Neural progenitor cell (in vitro differentiated cells): ENCODE data around the gene MNS1. TPM values are rescaled to one million over a fixed set of nuclear protein-coding genes. Genes with fewer than 3 reads are reported as not detected.

Source experiments
- DNase-seq: peaks from one replicate; pipeline ENCODE4 v3.0.0-alpha.2; 2016; ENCODE audit warnings: low spot score
- H2AFZ ChIP-seq: fragments of 200-600 bp; sonication (generic); replicated peaks from 2 replicates; pipeline ENCODE4 v1.6.1; 2016; ENCODE audit warnings: antibody characterized with exemption
- H3F3A ChIP-seq: fragments of 200-600 bp; sonication (generic); 2 replicates; pipeline ENCODE4 v1.6.1; 2016; ENCODE audit warnings: antibody characterized with exemption, low read depth
- H3K27ac ChIP-seq: fragments of 200-600 bp; sonication (generic); 2 replicates; pipeline ENCODE4 v1.5.1; 2016; ENCODE audit warnings: mild to moderate bottlenecking
- H3K27me3 ChIP-seq: fragments of 200-600 bp; sonication (generic); 2 replicates; pipeline ENCODE4 v1.6.1; 2016; ENCODE audit warnings: mild to moderate bottlenecking, moderate library complexity
- H3K36me3 ChIP-seq: fragments of 200-600 bp; sonication (generic); 2 replicates; pipeline ENCODE4 v1.5.1; 2016
- H3K4me1 ChIP-seq: fragments of 200-600 bp; sonication (generic); 2 replicates; pipeline ENCODE4 v1.6.1; 2016; ENCODE audit warnings: mixed run types
- H3K4me2 ChIP-seq: fragments of 200-600 bp; sonication (generic); 2 replicates; pipeline ENCODE4 v1.6.1; 2016
- H3K4me3 ChIP-seq: fragments of 200-600 bp; sonication (generic); 2 replicates; pipeline ENCODE4 v1.5.1; 2016
- H3K79me2 ChIP-seq: fragments of 200-600 bp; sonication (generic); 2 replicates; pipeline ENCODE4 v1.6.1; 2016; ENCODE audit warnings: low read depth
- H3K9ac ChIP-seq: fragments of 200-600 bp; sonication (generic); 2 replicates; pipeline ENCODE4 v1.6.1; 2016
- H3K9me3 ChIP-seq: fragments of 200-600 bp; sonication (generic); 2 replicates; pipeline ENCODE4 v1.5.1; 2016; ENCODE audit warnings: low read depth
- H4K20me1 ChIP-seq: fragments of 200-600 bp; sonication (generic); 2 replicates; pipeline ENCODE4 v1.6.1; 2016; ENCODE audit warnings: low read depth
- H3K27ac Mint-ChIP-seq: 3 replicates; pipeline ENCODE4 v1.8.0; 2021; ENCODE audit warnings: mixed read lengths
- H3K27me3 Mint-ChIP-seq: 2 replicates; pipeline ENCODE4 v1.8.0; 2022; ENCODE audit warnings: low read depth, mild to moderate bottlenecking, inconsistent platforms, moderate library complexity, mixed read lengths; ENCODE audit not compliant: insufficient read depth
- H3K36me3 Mint-ChIP-seq: 3 replicates; pipeline ENCODE4 v1.8.0; 2021; ENCODE audit warnings: mixed read lengths
- H3K4me1 Mint-ChIP-seq: 3 replicates; pipeline ENCODE4 v1.8.0; 2021; ENCODE audit warnings: mixed read lengths
- H3K4me3 Mint-ChIP-seq: 3 replicates; pipeline ENCODE4 v1.8.0; 2021; ENCODE audit warnings: mild to moderate bottlenecking, moderate library complexity, mixed read lengths
- H3K9me3 Mint-ChIP-seq: 3 replicates; pipeline ENCODE4 v1.8.0; 2020; ENCODE audit warnings: mixed read lengths
- EZH2 ChIP-seq: fragments of 200-600 bp; sonication (generic); IDR thresholded peaks from 2 replicates; pipeline ENCODE4 v1.6.1; 2017; ENCODE audit warnings: antibody characterized with exemption, mild to moderate bottlenecking, moderate library complexity
- EZH2phosphoT487 ChIP-seq: fragments of 200-600 bp; sonication (generic); IDR thresholded peaks from 2 replicates; pipeline ENCODE4 v1.6.1; 2017; ENCODE audit warnings: antibody characterized with exemption
- total RNA-seq: library from RNA; depleted of rRNA; stranded (reverse); fragments of >200 nt; gene quantifications from 2 replicates; pipeline ENCODE4 v1.2.3, GENCODE V29; 2015; ENCODE audit warnings: low replicate concordance
- TF ChIP-seq, protein P1 (sequence below): fragments of 200-600 bp; sonication (generic); IDR thresholded peaks from 2 replicates; pipeline ENCODE4 v1.5.1; 2017; ENCODE audit warnings: antibody characterized with exemption, mild to moderate bottlenecking

The MNS1 gene
- total RNA-seq, 1 donor from 2014 or later = 6.2 TPM

- H3F3A ChIP-seq = no peaks in the 10 kb centered on the region
- DNase-seq = no peak
- no peaks in the 10 kb centered on the region for H3K9me3 Mint-ChIP-seq
- peaks cover 60% of the 10 kb centered on the region for H3K27me3 ChIP-seq
- H3K36me3 Mint-ChIP-seq = no peaks in the 10 kb centered on the region
- H3K27ac Mint-ChIP-seq = no peak overlapping the region
- no peak overlapping the region for H3K4me3 Mint-ChIP-seq
- H3K79me2 ChIP-seq = no peaks in the 10 kb centered on the region
- no peak for TF ChIP-seq EZH2
- TF ChIP-seq, protein P1, sequence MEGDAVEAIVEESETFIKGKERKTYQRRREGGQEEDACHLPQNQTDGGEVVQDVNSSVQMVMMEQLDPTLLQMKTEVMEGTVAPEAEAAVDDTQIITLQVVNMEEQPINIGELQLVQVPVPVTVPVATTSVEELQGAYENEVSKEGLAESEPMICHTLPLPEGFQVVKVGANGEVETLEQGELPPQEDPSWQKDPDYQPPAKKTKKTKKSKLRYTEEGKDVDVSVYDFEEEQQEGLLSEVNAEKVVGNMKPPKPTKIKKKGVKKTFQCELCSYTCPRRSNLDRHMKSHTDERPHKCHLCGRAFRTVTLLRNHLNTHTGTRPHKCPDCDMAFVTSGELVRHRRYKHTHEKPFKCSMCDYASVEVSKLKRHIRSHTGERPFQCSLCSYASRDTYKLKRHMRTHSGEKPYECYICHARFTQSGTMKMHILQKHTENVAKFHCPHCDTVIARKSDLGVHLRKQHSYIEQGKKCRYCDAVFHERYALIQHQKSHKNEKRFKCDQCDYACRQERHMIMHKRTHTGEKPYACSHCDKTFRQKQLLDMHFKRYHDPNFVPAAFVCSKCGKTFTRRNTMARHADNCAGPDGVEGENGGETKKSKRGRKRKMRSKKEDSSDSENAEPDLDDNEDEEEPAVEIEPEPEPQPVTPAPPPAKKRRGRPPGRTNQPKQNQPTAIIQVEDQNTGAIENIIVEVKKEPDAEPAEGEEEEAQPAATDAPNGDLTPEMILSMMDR = no peak
- TF ChIP-seq EZH2phosphoT487 = no peak
- H3K9ac ChIP-seq = no peak overlapping the region
- H3K27me3 Mint-ChIP-seq = no peaks in the 10 kb centered on the region
- H3K4me1 Mint-ChIP-seq = peaks cover 7% of the 10 kb centered on the region
- H3K4me1 ChIP-seq = no peaks in the 10 kb centered on the region
- H3K27ac ChIP-seq = no peak overlapping the region
- no peaks in the 10 kb centered on the region for H4K20me1 ChIP-seq
- H2AFZ ChIP-seq = no peak overlapping the region
- H3K9me3 ChIP-seq = no peaks in the 10 kb centered on the region
- H3K36me3 ChIP-seq = no peaks in the 10 kb centered on the region
- H3K4me3 ChIP-seq = no peak overlapping the region
- H3K4me2 ChIP-seq = no peak overlapping the region
Measured at GRCh38 chr15:56468401-56468800, 3.5 kb upstream of the MNS1 start.

- Histone ChIP-seq H3K4me3 (no peak overlapping the region), H3K4me2 (no peak overlapping the region), H3K79me2 (no peaks in the 10 kb centered on the region), H4K20me1 (no peaks in the 10 kb centered on the region), H3K27me3 (peaks cover 60% of the 10 kb centered on the region), H2AFZ (no peak overlapping the region), H3K9ac (no peak overlapping the region), H3K27ac (no peak overlapping the region), H3F3A (no peaks in the 10 kb centered on the region), H3K36me3 (no peaks in the 10 kb centered on the region), H3K4me1 (no peaks in the 10 kb centered on the region), H3K9me3 (no peaks in the 10 kb centered on the region)
- no peak for DNase-seq
- Mint-ChIP-seq H3K9me3 (no peaks in the 10 kb centered on the region), H3K4me1 (peaks cover 7% of the 10 kb centered on the region), H3K27ac (no peak overlapping the region), H3K27me3 (no peaks in the 10 kb centered on the region), H3K4me3 (no peak overlapping the region), H3K36me3 (no peaks in the 10 kb centered on the region)
- TF ChIP-seq EZH2 (no peak), EZH2phosphoT487 (no peak)
- TF ChIP-seq, protein P1 = no peak
Measured at GRCh38 chr15:56467616-56468015, 2.7 kb upstream of the MNS1 start.

DNA sequence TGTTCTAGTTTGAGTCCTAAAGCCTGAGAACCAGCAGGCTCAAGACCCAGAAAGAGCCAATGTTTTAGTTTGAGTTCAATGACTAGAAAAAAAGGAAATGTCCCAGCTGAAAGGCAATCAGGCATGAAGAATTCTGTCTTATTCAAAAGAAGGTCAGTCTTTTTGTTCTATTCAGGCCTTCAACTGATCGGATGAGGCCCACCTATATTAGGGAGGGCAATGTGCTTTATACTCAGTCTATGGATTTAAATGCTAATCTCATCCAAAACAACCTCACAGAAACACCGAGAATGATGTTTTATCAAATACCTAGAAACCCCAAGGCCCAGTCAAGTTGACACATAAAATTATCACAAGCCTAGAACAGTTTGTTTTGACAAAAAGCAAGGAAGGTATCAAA lies 4.0 kb downstream of the MNS1 start:
- no peak for DNase-seq
- Histone ChIP-seq H3K36me3 (no peaks in the 10 kb centered on the region), H3K79me2 (no peaks in the 10 kb centered on the region), H2AFZ (no peak overlapping the region), H3F3A (no peaks in the 10 kb centered on the region), H3K4me3 (no peak overlapping the region), H3K9ac (no peak overlapping the region), H3K4me2 (no peak overlapping the region), H4K20me1 (no peaks in the 10 kb centered on the region), H3K27me3 (peaks cover 22% of the 10 kb centered on the region), H3K4me1 (no peaks in the 10 kb centered on the region), H3K27ac (no peak overlapping the region), H3K9me3 (no peaks in the 10 kb centered on the region)
- Mint-ChIP-seq H3K4me1 (no peaks in the 10 kb centered on the region), H3K4me3 (no peak overlapping the region), H3K9me3 (no peaks in the 10 kb centered on the region), H3K36me3 (peaks cover 5% of the 10 kb centered on the region), H3K27me3 (no peaks in the 10 kb centered on the region), H3K27ac (no peak overlapping the region)
- TF ChIP-seq, protein P1 = no peak
- TF ChIP-seq EZH2 (no peak), EZH2phosphoT487 (no peak)

DNA sequence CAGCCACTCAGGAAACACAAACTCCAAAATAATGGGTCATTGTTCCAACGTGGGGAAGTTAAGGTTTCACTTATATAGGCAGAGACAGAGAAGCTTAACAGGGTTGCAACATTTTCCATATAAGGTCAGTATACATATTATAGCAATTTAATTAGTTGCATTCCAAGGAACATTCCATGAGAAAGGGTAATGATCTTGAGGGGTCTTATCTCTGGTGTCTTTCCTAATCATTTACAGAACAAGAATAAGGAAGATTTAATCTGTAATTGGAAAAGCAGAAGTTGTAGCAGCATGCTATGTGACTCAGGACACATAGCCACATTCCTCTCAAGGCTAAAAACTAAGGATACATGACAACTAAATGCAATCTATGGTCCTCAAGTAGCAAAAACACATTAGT lies 4.9 kb downstream of the MNS1 start:
- Histone ChIP-seq H3K4me2 (no peak overlapping the region), H3F3A (no peaks in the 10 kb centered on the region), H3K79me2 (no peaks in the 10 kb centered on the region), H3K27ac (no peak overlapping the region), H3K27me3 (peaks cover 13% of the 10 kb centered on the region), H4K20me1 (no peaks in the 10 kb centered on the region), H3K4me3 (no peak overlapping the region), H3K9me3 (no peaks in the 10 kb centered on the region), H2AFZ (no peak overlapping the region), H3K36me3 (no peaks in the 10 kb centered on the region), H3K9ac (no peak overlapping the region), H3K4me1 (no peaks in the 10 kb centered on the region)
- peaks cover 5% of the 10 kb centered on the region for H3K36me3 Mint-ChIP-seq
- no peak for TF ChIP-seq EZH2phosphoT487
- TF ChIP-seq EZH2 = no peak
- TF ChIP-seq, protein P1 = no peak
- no peaks in the 10 kb centered on the region for H3K27me3 Mint-ChIP-seq
- no peak overlapping the region for H3K4me3 Mint-ChIP-seq
- no peak overlapping the region for H3K27ac Mint-ChIP-seq
- no peak for DNase-seq
- no peaks in the 10 kb centered on the region for H3K4me1 Mint-ChIP-seq
- H3K9me3 Mint-ChIP-seq = no peaks in the 10 kb centered on the region
